ENCODE measurements around the gene FAT4. TPM values are rescaled to one million over a fixed set of nuclear protein-coding genes. Genes with fewer than 3 reads are reported as not detected.
A peak's percentile ranks its signal among the peaks of the same experiment; 100 is the strongest.

The FAT4 gene
- total RNA-seq, 1 experiment from 2014 or later, result 0.71 TPM

DNA sequence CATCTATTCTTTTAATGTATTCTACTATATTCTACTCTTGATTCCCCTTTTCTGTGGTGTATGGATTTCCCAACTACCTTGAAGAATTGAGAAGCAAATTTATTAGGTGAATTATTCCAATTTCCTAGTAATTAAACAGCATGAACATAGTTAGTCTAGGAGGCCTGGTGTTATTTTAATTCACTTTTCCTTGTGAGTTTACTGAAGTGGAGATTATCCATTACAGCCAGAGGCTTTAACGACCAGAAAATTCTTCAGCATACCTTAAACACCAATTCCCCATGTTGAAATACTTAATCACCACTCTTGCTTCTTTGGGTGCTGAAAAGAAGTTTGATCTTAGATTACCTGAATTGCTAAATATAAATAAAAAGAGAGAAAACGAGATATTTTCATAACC, 29.4 kb downstream of the FAT4 start:
- Histone ChIP-seq H3K9ac (ENCODE audit: low read length) (no peak overlapping the region), H2AFZ (ENCODE audit: low read depth, low read length, poor library complexity, severe bottlenecking) (no peak overlapping the region), H3K4me2 (ENCODE audit: low read length) (no peak overlapping the region), H3K9me2 (ENCODE audit: insufficient read depth) (no peaks in the 10 kb centered on the region), H3K27ac (ENCODE audit: low read depth, low read length) (no peak overlapping the region), H4K20me1 (ENCODE audit: insufficient read depth) (no peaks in the 10 kb centered on the region), H3K4me1 (ENCODE audit: control insufficient read depth in 1 of 2, insufficient read depth in 2 of 2, low read length in 2 of 2) (no peaks in the 10 kb centered on the region), H3K9me3 (ENCODE audit: control insufficient read depth in 1 of 2, insufficient read depth in 1 of 2, low read depth in 1 of 2, low read length in 2 of 2) (no peaks in the 10 kb centered on the region), H3K36me3 (ENCODE audit: control insufficient read depth in 1 of 2, insufficient read depth in 2 of 2, low read length in 2 of 2) (no peaks in the 10 kb centered on the region), H3K27me3 (ENCODE audit: insufficient read depth, low read length) (no peaks in the 10 kb centered on the region), H3K4me3 (replicated peaks in 1 of 2; ENCODE audit: low read depth in 1 of 2, low read length in 2 of 2) (no peak overlapping the region), H3K79me2 (ENCODE audit: insufficient read depth, low read length) (no peaks in the 10 kb centered on the region)
- intact Hi-C loops (cut with micrococcal nuclease), result no loop called here
- RAD21 ChIA-PET (ENCODE audit: low non-redundant PET in 1 of 2, low total read pairs in 2 of 2, uncharacterized antibody in 2 of 2, unreplicated experiment in 2 of 2), result no interaction called here
- CTCF ChIA-PET, result no interaction called here
- no TSS peak for BruUV-seq (replicated peaks)
- no peak for DNase-seq (ENCODE audit: low read depth, low spot score)
- POLR2A ChIA-PET, result no interaction called here
- no peak for ATAC-seq
- TF ChIP-seq YY1 (IDR thresholded peaks at IDR 0.05; ENCODE audit: extremely low read depth, insufficient replicate concordance, low read depth, low read length) (no peak), POLR2AphosphoS5 (IDR thresholded peaks at IDR 0.05; ENCODE audit: low read depth, low read length) (no peak)
- TF ChIP-seq, protein P1, sequence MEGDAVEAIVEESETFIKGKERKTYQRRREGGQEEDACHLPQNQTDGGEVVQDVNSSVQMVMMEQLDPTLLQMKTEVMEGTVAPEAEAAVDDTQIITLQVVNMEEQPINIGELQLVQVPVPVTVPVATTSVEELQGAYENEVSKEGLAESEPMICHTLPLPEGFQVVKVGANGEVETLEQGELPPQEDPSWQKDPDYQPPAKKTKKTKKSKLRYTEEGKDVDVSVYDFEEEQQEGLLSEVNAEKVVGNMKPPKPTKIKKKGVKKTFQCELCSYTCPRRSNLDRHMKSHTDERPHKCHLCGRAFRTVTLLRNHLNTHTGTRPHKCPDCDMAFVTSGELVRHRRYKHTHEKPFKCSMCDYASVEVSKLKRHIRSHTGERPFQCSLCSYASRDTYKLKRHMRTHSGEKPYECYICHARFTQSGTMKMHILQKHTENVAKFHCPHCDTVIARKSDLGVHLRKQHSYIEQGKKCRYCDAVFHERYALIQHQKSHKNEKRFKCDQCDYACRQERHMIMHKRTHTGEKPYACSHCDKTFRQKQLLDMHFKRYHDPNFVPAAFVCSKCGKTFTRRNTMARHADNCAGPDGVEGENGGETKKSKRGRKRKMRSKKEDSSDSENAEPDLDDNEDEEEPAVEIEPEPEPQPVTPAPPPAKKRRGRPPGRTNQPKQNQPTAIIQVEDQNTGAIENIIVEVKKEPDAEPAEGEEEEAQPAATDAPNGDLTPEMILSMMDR (IDR thresholded peaks at IDR 0.05 in 2 of 3, conservative IDR thresholded peaks at IDR 0.05 in 1 of 3; ENCODE audit: borderline replicate concordance in 1 of 3, insufficient read depth in 1 of 3, low read depth in 2 of 3, low read length in 2 of 3), result no peak

DNA sequence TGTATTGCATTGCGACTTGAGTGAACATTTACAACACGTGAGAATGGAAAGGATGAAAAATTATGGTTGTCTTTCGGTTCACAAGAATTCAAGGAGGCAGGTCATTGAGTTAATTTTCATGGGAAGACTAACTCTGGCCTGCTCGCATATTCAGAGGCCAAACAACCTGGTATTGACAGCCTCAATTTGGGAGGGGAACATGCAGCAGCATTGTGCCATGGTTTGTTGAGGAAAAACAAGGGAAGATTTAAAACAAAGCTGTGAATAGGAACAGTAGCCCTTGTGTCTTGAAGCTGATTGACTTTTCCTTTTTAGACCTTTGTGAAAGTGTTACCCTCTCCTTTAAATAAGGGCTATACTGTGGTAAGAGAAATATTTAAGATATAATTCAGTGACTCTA, 31.9 kb downstream of the FAT4 start:
- Histone ChIP-seq H3K27me3 (ENCODE audit: insufficient read depth, low read length) (no peaks in the 10 kb centered on the region), H3K9ac (ENCODE audit: low read length) (no peak overlapping the region), H3K4me1 (ENCODE audit: control insufficient read depth in 1 of 2, insufficient read depth in 2 of 2, low read length in 2 of 2) (no peaks in the 10 kb centered on the region), H3K4me2 (ENCODE audit: low read length) (no peak overlapping the region), H4K20me1 (ENCODE audit: insufficient read depth) (no peaks in the 10 kb centered on the region), H3K36me3 (ENCODE audit: control insufficient read depth in 1 of 2, insufficient read depth in 2 of 2, low read length in 2 of 2) (no peaks in the 10 kb centered on the region), H3K9me2 (ENCODE audit: insufficient read depth) (no peaks in the 10 kb centered on the region), H3K79me2 (ENCODE audit: insufficient read depth, low read length) (no peaks in the 10 kb centered on the region), H3K27ac (ENCODE audit: low read depth, low read length) (no peak overlapping the region), H2AFZ (ENCODE audit: low read depth, low read length, poor library complexity, severe bottlenecking) (peak overlapping the region; percentile 42), H3K4me3 (replicated peaks in 1 of 2; ENCODE audit: low read depth in 1 of 2, low read length in 2 of 2) (no peak overlapping the region), H3K9me3 (ENCODE audit: control insufficient read depth in 1 of 2, insufficient read depth in 1 of 2, low read depth in 1 of 2, low read length in 2 of 2) (no peaks in the 10 kb centered on the region)
- TF ChIP-seq, protein P2, sequence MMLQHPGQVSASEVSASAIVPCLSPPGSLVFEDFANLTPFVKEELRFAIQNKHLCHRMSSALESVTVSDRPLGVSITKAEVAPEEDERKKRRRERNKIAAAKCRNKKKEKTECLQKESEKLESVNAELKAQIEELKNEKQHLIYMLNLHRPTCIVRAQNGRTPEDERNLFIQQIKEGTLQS (IDR thresholded peaks at IDR 0.05), result no peak
- TF ChIP-seq SIN3A (IDR thresholded peaks at IDR 0.05; ENCODE audit: low read depth) (no peak), EZH2 (IDR thresholded peaks at IDR 0.05) (no peak)
- ChIA-PET RAD21 (ENCODE audit: low non-redundant PET in 1 of 2, low total read pairs in 2 of 2, uncharacterized antibody in 2 of 2, unreplicated experiment in 2 of 2) (no interaction called here), POLR2A (no interaction called here), CTCF (no interaction called here)
- intact Hi-C loops (cut with micrococcal nuclease), result no loop called here
- ATAC-seq (no peak), DNase-seq (ENCODE audit: low read depth, low spot score) (no peak)
- BruUV-seq (replicated peaks), result no TSS peak

All from HCT116 (cell line).